Measurements from ENCODE around the gene SARS2.
A peak's percentile ranks its signal among the peaks of the same experiment; 100 is the strongest.

The SARS2 gene

GRCh38 chr19:38929929-38930775 is at the start of gene SARS2:
SARS2 (minus strand) TSS chr19:38930763; CDS start chr19:38930736, 27 bp downstream.
- H3K4me1 ChIP-seq (ENCODE audit: control insufficient read depth in 2 of 2, insufficient read depth in 2 of 2, low read length in 2 of 2) = peaks cover 8 to 13% of the 10 kb centered on the region in 2 donors
- H3K27ac ChIP-seq (ENCODE audit: low read depth in 2 of 2, low read length in 2 of 2) = peak within 1 kb of the TSS; percentile 87 to 92
- H3K9me3 ChIP-seq (ENCODE audit: control insufficient read depth in 2 of 2, low read length in 2 of 2) = no peaks in the 10 kb centered on the region
- H3K9ac ChIP-seq (ENCODE audit: low read depth in 1 of 2, low read length in 2 of 2) = peak within 1 kb of the TSS; percentile 95 to 98
- H3K36me3 ChIP-seq (ENCODE audit: control insufficient read depth in 2 of 2, insufficient read depth in 2 of 2, low read length in 2 of 2) = peaks cover 11 to 19% of the 10 kb centered on the region in 2 donors
- peak within 1 kb of the TSS; percentile 96 to 99 for H3K4me3 ChIP-seq (ENCODE audit: low read length in 2 of 2)
- no peaks in the 10 kb centered on the region for H3K27me3 ChIP-seq (ENCODE audit: control insufficient read depth in 2 of 2, insufficient read depth in 2 of 2, low read length in 2 of 2)

- no peak overlapping the region for H3K4me3 ChIP-seq (ENCODE audit: low read length in 2 of 2)
- peaks cover 9% of the 10 kb centered on the region in 2 donors for H3K27me3 ChIP-seq (ENCODE audit: control insufficient read depth in 2 of 2, insufficient read depth in 2 of 2, low read length in 2 of 2)
- peaks cover 0 to 4% of the 10 kb centered on the region in 2 donors for H3K4me1 ChIP-seq (ENCODE audit: control insufficient read depth in 2 of 2, insufficient read depth in 2 of 2, low read length in 2 of 2)
Observed at GRCh38 chr19:38979812-38980211, 49.2 kb upstream of the SARS2 start.

GRCh38 chr19:38978326-38978689 is 47.7 kb upstream of the SARS2 start:
- H3K9me3 ChIP-seq (ENCODE audit: control insufficient read depth in 2 of 2, low read length in 2 of 2) = no peaks in the 10 kb centered on the region
- H3K4me3 ChIP-seq (ENCODE audit: low read length in 2 of 2) = no peak overlapping the region
- no peak overlapping the region for H3K9ac ChIP-seq (ENCODE audit: low read depth in 1 of 2, low read length in 2 of 2)
- peaks cover 9 to 11% of the 10 kb centered on the region in 2 donors for H3K27me3 ChIP-seq (ENCODE audit: control insufficient read depth in 2 of 2, insufficient read depth in 2 of 2, low read length in 2 of 2)
- H3K36me3 ChIP-seq (ENCODE audit: control insufficient read depth in 2 of 2, insufficient read depth in 2 of 2, low read length in 2 of 2) = no peaks in the 10 kb centered on the region
- H3K27ac ChIP-seq (ENCODE audit: low read depth in 2 of 2, low read length in 2 of 2) = no peak overlapping the region
- H3K4me1 ChIP-seq (ENCODE audit: control insufficient read depth in 2 of 2, insufficient read depth in 2 of 2, low read length in 2 of 2) = peaks cover 0 to 4% of the 10 kb centered on the region in 2 donors

More at GRCh38 chr19:38979812-38980211, 49.2 kb upstream of the SARS2 start:
- H3K36me3 ChIP-seq (ENCODE audit: control insufficient read depth in 2 of 2, insufficient read depth in 2 of 2, low read length in 2 of 2) = no peaks in the 10 kb centered on the region
- no peak overlapping the region for H3K9ac ChIP-seq (ENCODE audit: low read depth in 1 of 2, low read length in 2 of 2)
- H3K9me3 ChIP-seq (ENCODE audit: control insufficient read depth in 2 of 2, low read length in 2 of 2) = no peaks in the 10 kb centered on the region
- no peak overlapping the region for H3K27ac ChIP-seq (ENCODE audit: low read depth in 2 of 2, low read length in 2 of 2)

GRCh38 chr19:38977445-38978325 is 47.1 kb upstream of the SARS2 start:
- H3K4me1 ChIP-seq (ENCODE audit: control insufficient read depth in 2 of 2, insufficient read depth in 2 of 2, low read length in 2 of 2) = peaks cover 0 to 4% of the 10 kb centered on the region in 2 donors
- no peak overlapping the region for H3K4me3 ChIP-seq (ENCODE audit: low read length in 2 of 2)
- H3K27ac ChIP-seq (ENCODE audit: low read depth in 2 of 2, low read length in 2 of 2) = no peak overlapping the region
- peaks cover 9 to 11% of the 10 kb centered on the region in 2 donors for H3K27me3 ChIP-seq (ENCODE audit: control insufficient read depth in 2 of 2, insufficient read depth in 2 of 2, low read length in 2 of 2)
- no peaks in the 10 kb centered on the region for H3K36me3 ChIP-seq (ENCODE audit: control insufficient read depth in 2 of 2, insufficient read depth in 2 of 2, low read length in 2 of 2)
- no peaks in the 10 kb centered on the region for H3K9me3 ChIP-seq (ENCODE audit: control insufficient read depth in 2 of 2, low read length in 2 of 2)
- H3K9ac ChIP-seq (ENCODE audit: low read depth in 1 of 2, low read length in 2 of 2) = no peak overlapping the region

GRCh38 chr19:38975861-38976271 is 45.3 kb upstream of the SARS2 start:
- H3K9me3 ChIP-seq (ENCODE audit: control insufficient read depth in 2 of 2, low read length in 2 of 2) = no peaks in the 10 kb centered on the region
- peaks cover 9 to 11% of the 10 kb centered on the region in 2 donors for H3K27me3 ChIP-seq (ENCODE audit: control insufficient read depth in 2 of 2, insufficient read depth in 2 of 2, low read length in 2 of 2)
- H3K36me3 ChIP-seq (ENCODE audit: control insufficient read depth in 2 of 2, insufficient read depth in 2 of 2, low read length in 2 of 2) = no peaks in the 10 kb centered on the region
- peak overlapping the region; percentile 45 to 58 for H3K27ac ChIP-seq (ENCODE audit: low read depth in 2 of 2, low read length in 2 of 2)
- H3K9ac ChIP-seq (ENCODE audit: low read depth in 1 of 2, low read length in 2 of 2) = peak overlapping the region; percentile 41
- H3K4me3 ChIP-seq (ENCODE audit: low read length in 2 of 2) = peak overlapping the region; percentile 6 to 44
- peaks cover 0 to 4% of the 10 kb centered on the region in 2 donors for H3K4me1 ChIP-seq (ENCODE audit: control insufficient read depth in 2 of 2, insufficient read depth in 2 of 2, low read length in 2 of 2)

- Histone ChIP-seq H3K4me1 (ENCODE audit: control insufficient read depth in 2 of 2, insufficient read depth in 2 of 2, low read length in 2 of 2) (peaks cover 0 to 4% of the 10 kb centered on the region in 2 donors), H3K27me3 (ENCODE audit: control insufficient read depth in 2 of 2, insufficient read depth in 2 of 2, low read length in 2 of 2) (peaks cover 9 to 11% of the 10 kb centered on the region in 2 donors)
Observed at GRCh38 chr19:38975214-38975860, 44.8 kb upstream of the SARS2 start, which contains the start of gene FBXO17. FBXO17 (minus strand) TSS chr19:38975742; CDS start chr19:38950319, 25,423 bp downstream.

GRCh38 chr19:38974624-38975213 is 44.2 kb upstream of the SARS2 start:
- Histone ChIP-seq H3K9me3 (ENCODE audit: control insufficient read depth in 2 of 2, low read length in 2 of 2) (no peaks in the 10 kb centered on the region), H3K27ac (ENCODE audit: low read depth in 2 of 2, low read length in 2 of 2) (peak overlapping the region; percentile 67 to 72), H3K36me3 (ENCODE audit: control insufficient read depth in 2 of 2, insufficient read depth in 2 of 2, low read length in 2 of 2) (no peaks in the 10 kb centered on the region), H3K9ac (ENCODE audit: low read depth in 1 of 2, low read length in 2 of 2) (peak overlapping the region; percentile 26 to 42), H3K27me3 (ENCODE audit: control insufficient read depth in 2 of 2, insufficient read depth in 2 of 2, low read length in 2 of 2) (peaks cover 9 to 11% of the 10 kb centered on the region in 2 donors), H3K4me3 (ENCODE audit: low read length in 2 of 2) (peak overlapping the region; percentile 40 to 59), H3K4me1 (ENCODE audit: control insufficient read depth in 2 of 2, insufficient read depth in 2 of 2, low read length in 2 of 2) (peaks cover 0 to 4% of the 10 kb centered on the region in 2 donors)

More at GRCh38 chr19:38975214-38975860, 44.8 kb upstream of the SARS2 start, which contains the start of gene FBXO17:
- Histone ChIP-seq H3K9ac (ENCODE audit: low read depth in 1 of 2, low read length in 2 of 2) (peak within 1 kb of the TSS; percentile 41 to 42), H3K36me3 (ENCODE audit: control insufficient read depth in 2 of 2, insufficient read depth in 2 of 2, low read length in 2 of 2) (no peaks in the 10 kb centered on the region), H3K27ac (ENCODE audit: low read depth in 2 of 2, low read length in 2 of 2) (peak within 1 kb of the TSS; percentile 67 to 72), H3K4me3 (ENCODE audit: low read length in 2 of 2) (peak within 1 kb of the TSS; percentile 40 to 59), H3K9me3 (ENCODE audit: control insufficient read depth in 2 of 2, low read length in 2 of 2) (no peaks in the 10 kb centered on the region)

- no peaks in the 10 kb centered on the region for H3K9me3 ChIP-seq (ENCODE audit: control insufficient read depth in 2 of 2, low read length in 2 of 2)
- H3K4me1 ChIP-seq (ENCODE audit: control insufficient read depth in 2 of 2, insufficient read depth in 2 of 2, low read length in 2 of 2) = peaks cover 0 to 4% of the 10 kb centered on the region in 2 donors
- no peak overlapping the region for H3K9ac ChIP-seq (ENCODE audit: low read depth in 1 of 2, low read length in 2 of 2)
- no peaks in the 10 kb centered on the region for H3K36me3 ChIP-seq (ENCODE audit: control insufficient read depth in 2 of 2, insufficient read depth in 2 of 2, low read length in 2 of 2)
- no peak overlapping the region for H3K27ac ChIP-seq (ENCODE audit: low read depth in 2 of 2, low read length in 2 of 2)
- H3K4me3 ChIP-seq (ENCODE audit: low read length in 2 of 2) = no peak overlapping the region
- H3K27me3 ChIP-seq (ENCODE audit: control insufficient read depth in 2 of 2, insufficient read depth in 2 of 2, low read length in 2 of 2) = peaks cover 8 to 10% of the 10 kb centered on the region in 2 donors
Observed at GRCh38 chr19:38971672-38972071, 41.1 kb upstream of the SARS2 start.
